K562 (cell line): ENCODE data around the gene WWP2. TPM values are rescaled to one million over a fixed set of nuclear protein-coding genes. Genes with fewer than 3 reads are reported as not detected.

Experiments
- AFF1 ChIP-seq, 2 experiments: fragments of 450-650 bp; IDR thresholded peaks; 2 replicates each; pipeline ENCODE4 v1.6.1; 2018; ENCODE audit warnings: mild to moderate bottlenecking in 2 of 2, low read depth in 1 of 2; ENCODE audit not compliant: partially characterized antibody in 2 of 2
- ASH1L ChIP-seq: fragments of 450-650 bp; IDR thresholded peaks from 2 replicates; pipeline ENCODE4 v1.6.1; 2018; ENCODE audit warnings: borderline replicate concordance, mild to moderate bottlenecking, low read depth; ENCODE audit not compliant: partially characterized antibody
- BCOR ChIP-seq: fragments of 450-650 bp; IDR thresholded peaks from 2 replicates; pipeline ENCODE4 v1.6.1; 2016
- CBFB ChIP-seq: sonication (generic); formaldehyde crosslinking; IDR thresholded peaks from 2 replicates; pipeline ENCODE4 v1.4.0; 2020; ENCODE audit warnings: mild to moderate bottlenecking, missing genetic modification reagents
- E2F6 ChIP-seq, 2 experiments: IDR thresholded peaks; 2 replicates each; pipeline ENCODE4 v1.6.1; 2011; ENCODE audit warnings: borderline replicate concordance in 1 of 2, control low read depth in 1 of 2, low read depth in 1 of 2, low read length in 1 of 2, mild to moderate bottlenecking in 1 of 2, mixed read lengths in 1 of 2, moderate library complexity in 1 of 2; ENCODE audit not compliant: insufficient read depth in 1 of 2, insufficient read length in 1 of 2, poor library complexity in 1 of 2, severe bottlenecking in 1 of 2; ENCODE audit errors: extremely low read depth in 1 of 2
- ILK ChIP-seq: fragments of 450-650 bp; IDR thresholded peaks from 2 replicates; pipeline ENCODE4 v1.6.1; 2016; ENCODE audit warnings: missing genetic modification characterization, low read depth, mild to moderate bottlenecking, missing compliant biosample characterization, moderate library complexity, borderline replicate concordance
- IRF9 ChIP-seq: fragments of 450-650 bp; IDR thresholded peaks from 2 replicates; pipeline ENCODE4 v1.6.1; 2016; ENCODE audit warnings: missing biosample characterization, missing genetic modification characterization
- MYC ChIP-seq, 2 experiments: fragments of 250-450 bp in 1 of 2; sonication (Bioruptor Pico) in 1 of 2; IDR thresholded peaks; 2 replicates each; pipeline versions ENCODE4 v1.5.1 to v1.6.1; 2012 to 2021; ENCODE audit warnings: low read depth in 2 of 2, borderline replicate concordance in 1 of 2, improper control_type of control experiment in 1 of 2, low read length in 1 of 2, mild to moderate bottlenecking in 1 of 2, moderate library complexity in 1 of 2
- NFE2 ChIP-seq: IDR thresholded peaks from 2 replicates; pipeline ENCODE4 v1.6.1; 2014; ENCODE audit warnings: antibody characterized with exemption, low read depth
- NR2F6 ChIP-seq: fragments of 450-650 bp; formaldehyde crosslinking; IDR thresholded peaks from 2 replicates; pipeline ENCODE4 v1.4.0; 2020; ENCODE audit warnings: mild to moderate bottlenecking
- PRMT5 ChIP-seq: sonication (generic); formaldehyde crosslinking; IDR thresholded peaks from 2 replicates; pipeline ENCODE4 v1.5.0; 2020; ENCODE audit warnings: missing genetic modification reagents
- SRSF9 ChIP-seq: fragments of 200-400 bp; formaldehyde crosslinking; IDR thresholded peaks from 2 replicates; pipeline ENCODE4 v1.6.1; 2017; ENCODE audit warnings: low read depth, low read length, borderline replicate concordance
- SUPT5H ChIP-seq: fragments of 450-650 bp; IDR thresholded peaks from 2 replicates; pipeline ENCODE4 v1.6.1; 2016
- TEAD1 ChIP-seq, 2 experiments: fragments of 450-650 bp in 1 of 2; sonication (generic) in 1 of 2; formaldehyde crosslinking; IDR thresholded peaks; 2 replicates each; pipeline versions ENCODE4 v1.4.0 to v1.8.0; 2020 to 2022; ENCODE audit warnings: mild to moderate bottlenecking in 2 of 2, missing genetic modification reagents in 1 of 2
- ZBTB11 ChIP-seq, 3 experiments: fragments of 200-800 bp in 1 of 3; fragments of 250-450 bp in 1 of 3; fragments of 450-650 bp in 1 of 3; sonication (Bioruptor Pico) in 1 of 3; sonication (Bioruptor generic) in 1 of 3; formaldehyde crosslinking in 1 of 3; IDR thresholded peaks; 2 replicates each; pipeline versions ENCODE4 v1.6.1 to v1.8.0; 2016 to 2022; ENCODE audit warnings: mild to moderate bottlenecking in 2 of 3, missing genetic modification characterization in 2 of 3, missing compliant biosample characterization in 1 of 3, moderate library complexity in 1 of 3
- polyA plus RNA-seq, 8 experiments: library from polyadenylated mRNA; depleted of rRNA in 4 of 8; stranded (reverse) in 5 of 8; unstranded in 3 of 8; fragments of >200 nt; fragmentation: Nextera tagmentation in 2 of 8; fragmentation: Illumina TruSeq in 1 of 8; extraction: Ambion mirVana in 2 of 8; extraction: Trizol in 1 of 8; gene quantifications; 2 replicates each; pipeline versions ENCODE4 v1.2.1 to v1.2.3, GENCODE V29; 2011 to 2014; ENCODE audit warnings: inconsistent platforms in 1 of 8, missing spikeins in 1 of 8
- total RNA-seq, 7 experiments: library from RNA; depleted of rRNA in 6 of 7; stranded (reverse); fragments of >200 nt in 6 of 7; fragmentation: Illumina TruSeq in 2 of 7; extraction: Trizol in 2 of 7; gene quantifications; 2 replicates each; pipeline versions ENCODE4 v1.2.1 to v1.2.3, GENCODE V29; 2011 to 2021; ENCODE audit warnings: low replicate concordance in 1 of 7

WWP2 gene
- total and polyA plus RNA-seq, 9 of the 15 experiments (the other 6 are each of a cell fraction or from before 2014, with no cell fraction given): 1.9 to 34.4 (median 14.6) TPM

GRCh38 chr16:69761983-69762813, at the start of gene WWP2 (continued):
- peak; percentile 86 for TF ChIP-seq MYC (IDR thresholded peaks at IDR 0.05; ENCODE audit: low read depth, low read length)
- peak; percentile 75; the same call in 1 of the 2 replicates for TF ChIP-seq MYC (CRISPR knock-in tag; IDR thresholded peaks at IDR 0.05; ENCODE audit: borderline replicate concordance, low read depth)
- no peak for TF ChIP-seq NFE2
- TF ChIP-seq CBFB (CRISPR knock-in tag): no peak
- TF ChIP-seq TEAD1 (CRISPR knock-in tag; IDR thresholded peaks at IDR 0.05): no peak
- peak; percentile 19; the same call in 1 of the 2 replicates for TF ChIP-seq BCOR
- TF ChIP-seq AFF1 (IDR thresholded peaks at IDR 0.05; ENCODE audit: low read depth in 1 of 2, partially characterized antibody in 2 of 2): peak in 1 of 2 experiments; percentile 77
- TF ChIP-seq ASH1L: peak; percentile 26
- TF ChIP-seq PRMT5 (CRISPR knock-in tag): no peak
- TF ChIP-seq IRF9 (tag): no peak
- peak; percentile 48 to 81 for TF ChIP-seq E2F6 (IDR thresholded peaks at IDR 0.05; ENCODE audit: borderline replicate concordance in 1 of 2, extremely low read depth in 1 of 2, insufficient read depth in 1 of 2, insufficient read length in 1 of 2, low read depth in 1 of 2, low read length in 1 of 2, poor library complexity in 1 of 2, severe bottlenecking in 1 of 2)
- TF ChIP-seq NR2F6 (CRISPR knock-in tag): no peak
- TF ChIP-seq SRSF9: no peak
- no peak for TF ChIP-seq ILK (tag)
- peak; percentile 62 for TF ChIP-seq SUPT5H
- peak in 1 of 3 experiments; percentile 88; a peak in 2 of 6 replicates for TF ChIP-seq ZBTB11 (CRISPR knock-in tag; IDR thresholded peaks at IDR 0.05)
